ENCODE measurements around the gene PPP3R1. TPM values are rescaled to one million over a fixed set of nuclear protein-coding genes. Genes with fewer than 3 reads are reported as not detected.
A peak's percentile ranks its signal among the peaks of the same experiment; 100 is the strongest.
"Not testable (repeated sequence)": the region's sequence is repeated elsewhere in the genome, so short reads cannot be mapped to it uniquely, and the experiment has no call there.

Gene PPP3R1
- total RNA-seq, 1 donor from 2014 or later, result 39.4 TPM

DNA sequence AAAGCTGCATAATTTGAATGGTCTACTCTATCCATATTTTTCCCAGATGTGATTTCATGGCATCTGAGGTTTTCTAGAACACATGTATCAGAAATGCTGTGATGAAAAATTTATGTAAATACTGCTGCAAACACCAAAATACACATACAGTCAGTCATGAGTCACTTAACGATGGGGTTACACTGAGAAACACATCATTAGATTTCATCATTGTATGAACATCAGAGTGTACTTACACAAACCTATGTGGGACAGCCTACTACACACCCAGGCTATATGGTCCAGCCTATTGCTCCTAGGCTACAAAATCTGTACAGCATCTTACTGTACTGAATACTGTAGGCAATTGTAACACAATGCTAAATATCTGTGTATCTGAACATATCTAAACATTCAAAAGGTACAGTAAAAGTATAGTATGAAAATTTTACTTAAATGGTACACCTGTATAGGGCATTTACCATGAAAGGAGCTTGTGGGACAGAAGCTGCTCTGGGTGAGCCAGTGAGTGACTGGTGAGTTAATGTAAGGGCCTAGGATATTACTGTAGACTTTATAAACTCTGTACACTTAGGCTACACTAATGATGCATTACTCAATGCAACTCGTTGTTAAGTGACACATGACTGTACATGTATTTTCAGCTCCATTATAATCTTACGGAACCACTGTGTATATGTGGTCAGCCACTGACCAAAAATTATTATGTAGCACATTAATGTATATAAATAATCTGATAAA is 61.2 kb downstream of the PPP3R1 start:
- DNase-seq (ENCODE audit: extremely low read depth, low read depth, low spot score), result no peak

DNA sequence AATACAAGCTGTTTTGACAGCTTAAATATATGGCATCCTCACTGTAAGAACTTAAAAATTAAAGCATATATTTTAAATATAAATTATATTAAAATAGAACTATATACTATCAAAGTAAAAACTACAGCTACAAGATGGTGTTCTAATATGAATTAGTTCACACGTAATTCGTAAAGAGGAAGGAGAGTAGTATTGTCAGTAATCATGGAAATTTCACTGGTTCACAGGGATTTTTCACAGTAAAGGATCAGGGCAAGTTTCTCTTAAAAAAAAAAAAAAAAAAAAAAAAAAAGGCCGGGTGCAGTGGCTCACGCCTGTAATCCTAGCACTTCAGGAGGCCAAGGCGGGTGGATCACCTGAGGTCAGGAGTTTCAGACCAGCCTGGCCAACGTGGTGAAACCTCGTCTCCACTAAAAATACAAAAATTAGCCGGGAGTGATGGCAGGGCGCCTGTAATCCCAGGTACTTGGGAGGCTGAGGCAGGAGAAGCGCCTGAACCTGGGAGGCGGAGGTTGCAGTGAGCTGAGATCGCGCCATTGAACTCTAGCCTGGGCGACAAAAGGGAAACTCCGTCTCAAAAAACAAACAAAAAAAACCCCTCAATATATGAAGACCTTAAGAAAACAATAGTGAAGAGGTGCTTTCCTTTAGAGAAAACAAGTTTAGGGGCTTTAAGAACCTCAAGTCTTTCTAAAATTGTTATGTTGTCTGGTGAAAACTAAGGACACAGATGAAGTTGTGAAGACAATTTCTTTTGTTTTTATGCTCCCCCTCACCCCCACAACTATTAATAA is 62.1 kb downstream of the PPP3R1 start:
- no peak for DNase-seq (ENCODE audit: extremely low read depth, low read depth, low spot score)

GRCh38 chr2:68188831-68189230 is 63.5 kb downstream of the PPP3R1 start:
- DNase-seq (ENCODE audit: extremely low read depth, low read depth, low spot score), result no peak

- no peak for DNase-seq (ENCODE audit: extremely low read depth, low read depth, low spot score)
These were observed 65.0 kb downstream of the PPP3R1 start for GRCh38 chr2:68187329-68187728.

GRCh38 chr2:68185541-68186164 is 66.7 kb downstream of the PPP3R1 start:
- no peak for DNase-seq (ENCODE audit: extremely low read depth, low read depth, low spot score)

DNA sequence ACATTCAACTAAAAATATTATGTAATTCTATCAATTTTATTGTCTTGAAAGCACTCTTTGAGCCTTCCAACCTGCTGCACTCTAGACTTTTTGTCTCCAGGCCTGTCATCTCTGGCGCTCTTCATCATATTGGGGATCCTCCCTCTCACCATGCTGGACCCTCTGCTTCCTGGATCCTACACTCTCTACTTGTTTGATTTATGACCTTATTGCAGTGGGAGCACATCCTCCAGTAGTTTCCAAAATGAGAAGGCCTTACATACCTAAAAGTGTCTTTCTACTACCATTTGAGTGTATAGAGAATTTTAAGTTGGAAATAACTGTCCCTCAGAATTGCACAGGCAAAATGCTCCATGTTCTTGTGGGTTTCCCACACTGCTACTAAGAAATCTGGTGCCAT is 69.4 kb downstream of the PPP3R1 start:
- no peak for DNase-seq (ENCODE audit: extremely low read depth, low read depth, low spot score)

GRCh38 chr2:68178954-68179627 is 73.2 kb downstream of the PPP3R1 start:
- DNase-seq (ENCODE audit: extremely low read depth, low read depth, low spot score), result no peak

- DNase-seq (ENCODE audit: extremely low read depth, low read depth, low spot score), result no peak
These were observed 73.9 kb downstream of the PPP3R1 start for GRCh38 chr2:68178432-68178831.

DNA sequence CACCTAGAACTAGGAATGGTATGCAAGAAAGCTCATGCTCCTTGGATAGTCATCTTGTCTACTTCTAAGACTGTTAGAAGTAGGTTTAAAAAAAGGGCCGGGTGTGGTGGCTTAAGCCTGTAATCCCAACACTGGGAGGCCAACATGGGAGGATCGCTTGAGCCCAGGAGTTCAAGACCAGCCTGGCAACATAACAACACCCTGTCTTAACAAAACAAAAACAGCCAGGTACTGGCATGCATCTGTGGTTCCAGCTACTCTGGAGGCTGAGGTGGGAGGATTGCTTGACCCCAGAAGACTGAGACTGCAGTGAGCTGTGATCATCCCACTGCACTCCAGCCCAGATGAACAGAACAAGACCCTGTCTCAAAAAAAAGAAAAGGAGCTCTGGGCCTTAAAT is 74.8 kb downstream of the PPP3R1 start:
- no peak for DNase-seq (ENCODE audit: extremely low read depth, low read depth, low spot score)

GRCh38 chr2:68176657-68177056 is 75.7 kb downstream of the PPP3R1 start:
- no peak for DNase-seq (ENCODE audit: extremely low read depth, low read depth, low spot score)

- not testable (repeated sequence) for DNase-seq (ENCODE audit: extremely low read depth, low read depth, low spot score)
These were observed 77.1 kb downstream of the PPP3R1 start for GRCh38 chr2:68175210-68175609.

DNA sequence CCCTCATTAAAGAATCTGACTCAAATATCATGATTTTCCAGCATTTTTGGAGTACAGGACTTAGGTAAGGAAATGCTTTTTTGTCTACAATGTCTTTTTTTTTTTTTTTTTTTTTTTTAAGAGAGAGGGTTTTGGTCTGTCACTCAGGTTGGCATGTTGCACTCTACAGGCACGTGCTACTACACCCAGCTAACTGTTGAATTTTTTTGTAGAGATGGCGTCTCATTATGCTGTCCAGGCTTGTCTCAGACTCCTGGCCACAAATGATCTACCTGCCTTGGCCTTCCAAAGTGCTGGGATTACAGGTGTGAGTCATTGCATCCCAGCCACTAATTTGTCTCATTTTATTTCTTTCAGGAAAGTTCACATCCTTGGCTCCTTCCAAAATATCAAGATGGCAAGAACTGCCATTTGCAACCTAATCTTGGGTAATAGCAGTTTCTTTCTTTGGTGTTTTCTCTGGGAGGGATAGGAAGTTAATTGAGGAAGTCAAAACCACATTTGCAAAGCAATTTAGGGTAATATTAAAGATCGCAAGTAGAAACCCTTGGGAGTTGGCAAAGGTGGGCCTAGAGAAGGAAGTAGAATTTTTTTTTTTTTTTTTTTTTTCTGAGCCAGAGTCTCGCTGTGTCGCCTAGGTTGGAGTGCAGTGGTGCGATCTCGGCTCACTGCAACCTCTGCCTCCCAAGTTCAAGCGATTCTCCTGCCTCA is 79.2 kb downstream of the PPP3R1 start:
- no peak for DNase-seq (ENCODE audit: extremely low read depth, low read depth, low spot score)

DNA sequence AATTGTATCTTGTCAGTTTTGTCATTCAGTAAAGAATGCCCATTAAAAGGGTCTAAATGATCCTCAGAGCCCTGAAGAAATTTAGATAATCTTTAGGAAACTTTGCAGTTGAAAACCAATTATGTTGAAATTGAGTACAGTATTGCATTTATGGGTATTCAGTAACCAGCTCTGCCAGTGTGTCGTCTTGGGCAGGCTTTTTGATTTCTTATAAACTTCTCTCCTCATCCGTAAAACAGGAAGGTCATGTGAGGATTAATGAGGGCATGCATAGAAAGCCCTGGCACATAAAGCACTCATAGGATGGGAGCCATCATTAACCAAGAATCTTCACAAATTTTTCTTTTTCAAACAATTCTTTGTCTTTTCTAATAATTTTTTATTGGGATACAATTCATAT is 79.8 kb downstream of the PPP3R1 start:
- no peak for DNase-seq (ENCODE audit: extremely low read depth, low read depth, low spot score)

- DNase-seq (ENCODE audit: extremely low read depth, low read depth, low spot score), result no peak
These were observed 80.6 kb downstream of the PPP3R1 start for GRCh38 chr2:68171684-68172083.

GRCh38 chr2:68171146-68171545 is 81.2 kb downstream of the PPP3R1 start:
- no peak for DNase-seq (ENCODE audit: extremely low read depth, low read depth, low spot score)

DNA sequence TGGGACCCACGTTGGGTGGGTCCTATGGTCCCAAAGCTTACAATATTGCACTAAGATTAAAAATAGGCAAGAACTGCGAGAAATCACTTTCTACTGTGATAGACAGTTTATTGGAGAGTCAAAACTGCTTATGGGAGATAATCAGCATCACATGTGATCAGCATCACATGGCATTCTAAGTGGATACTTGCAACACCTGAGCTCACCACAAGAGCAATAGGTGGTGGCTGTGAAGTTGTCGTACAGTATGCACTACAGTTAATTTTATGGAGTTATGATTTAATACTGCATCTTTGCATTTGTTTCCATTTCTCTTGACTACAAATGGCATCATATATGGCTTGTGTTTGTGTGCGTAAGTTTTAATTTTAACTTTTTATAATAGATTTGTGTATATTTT is 83.0 kb downstream of the PPP3R1 start:
- DNase-seq (ENCODE audit: extremely low read depth, low read depth, low spot score), result no peak

DNA sequence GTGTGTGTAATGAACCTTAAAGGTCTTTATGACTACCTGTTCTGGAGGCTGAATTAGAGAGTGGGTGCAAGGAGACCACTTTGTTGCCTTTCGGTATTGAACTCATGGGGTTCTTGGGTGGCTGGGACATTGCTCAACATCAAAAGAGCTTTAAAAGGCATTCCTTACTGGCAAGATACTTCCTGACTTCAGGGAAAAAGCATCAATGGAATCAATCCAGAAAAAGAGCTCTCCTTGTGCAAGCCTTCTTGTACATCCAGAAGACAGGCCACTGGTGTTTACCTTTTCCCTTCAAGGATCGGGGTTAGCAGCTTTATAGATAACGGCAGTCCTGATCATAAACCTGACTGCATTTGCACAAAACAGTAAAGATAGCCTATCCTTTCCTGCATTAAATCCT is 85.1 kb downstream of the PPP3R1 start:
- DNase-seq (ENCODE audit: extremely low read depth, low read depth, low spot score), result no peak

GRCh38 chr2:68163641-68164040 is 88.7 kb downstream of the PPP3R1 start:
- DNase-seq (ENCODE audit: extremely low read depth, low read depth, low spot score), result no peak

DNA sequence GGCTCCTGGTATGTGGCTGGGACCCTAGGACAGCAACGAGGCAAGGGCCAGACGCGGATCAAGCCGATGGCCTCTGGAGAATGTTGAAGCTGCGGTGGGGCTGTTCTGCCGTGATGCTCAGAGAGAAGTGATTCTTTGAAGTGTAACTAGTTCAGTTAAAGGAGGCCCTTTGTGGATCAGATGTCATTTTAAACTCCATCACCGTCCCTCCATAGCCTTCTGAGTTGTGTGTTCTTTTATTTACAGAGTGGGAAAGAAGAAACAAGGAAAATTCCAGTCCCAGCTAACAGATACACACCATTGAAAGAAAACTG is 94.2 kb downstream of the PPP3R1 start:
- DNase-seq (ENCODE audit: extremely low read depth, low read depth, low spot score), result no peak

DNA sequence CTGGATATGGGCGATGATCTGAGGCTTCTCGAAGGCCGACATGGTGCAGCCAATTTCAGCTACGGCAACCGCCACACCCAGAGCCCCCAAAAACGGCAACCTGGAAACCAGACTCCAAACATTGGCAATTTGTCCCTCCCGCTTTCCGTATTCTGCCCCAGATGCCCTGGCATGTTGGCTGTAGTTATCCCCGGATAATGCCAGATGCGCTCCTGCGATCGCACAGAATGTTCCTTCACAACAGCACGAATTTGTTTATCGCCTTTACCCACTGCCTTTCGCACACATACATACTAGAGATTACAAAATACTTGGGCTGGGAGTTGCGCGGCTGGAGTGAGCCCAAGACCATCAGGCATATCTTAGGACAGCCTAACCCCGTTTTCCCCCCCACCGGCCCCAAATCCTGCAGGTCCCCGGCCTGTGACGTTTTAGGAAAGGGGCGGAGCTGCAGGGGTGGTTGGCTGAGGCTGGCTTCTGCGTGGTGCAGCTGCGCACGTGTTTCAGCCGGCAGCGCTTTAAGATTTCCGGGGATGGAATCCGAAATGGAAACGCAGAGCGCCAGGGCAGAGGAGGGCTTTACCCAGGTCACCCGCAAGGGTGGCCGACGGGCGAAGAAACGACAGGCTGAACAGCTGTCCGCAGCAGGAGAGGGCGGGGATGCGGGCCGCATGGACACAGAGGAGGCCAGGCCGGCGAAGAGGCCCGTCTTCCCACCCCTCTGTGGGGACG is 94.8 kb downstream of the PPP3R1 start, which contains the start of gene PNO1:
Gene PNO1, plus strand, starts transcription at position 487 of the 732 bp plus-strand sequence. Its CDS starts 47 bp downstream, at position 534.
- peak; percentile 85 for DNase-seq (ENCODE audit: extremely low read depth, low read depth, low spot score)
